ENCODE measurements around the gene TMEM167B.

- TF ChIP-seq POLR2A (IDR thresholded peaks at IDR 0.05; ENCODE audit: low read depth, low read length) (no peak), TAF1 (IDR thresholded peaks at IDR 0.05; ENCODE audit: low read depth, low read length) (no peak), POLR2AphosphoS5 (IDR thresholded peaks at IDR 0.05; ENCODE audit: low read depth, low read length) (no peak)
Observed at GRCh38 chr1:109045595-109045994, 45.0 kb upstream of the TMEM167B start.
